ENCODE results near the gene FRMD5. TPM values are rescaled to one million over a fixed set of nuclear protein-coding genes. Genes with fewer than 3 reads are reported as not detected.

FRMD5 gene
- total RNA-seq, 1 experiment from 2014 or later: 3.9 TPM

DNA sequence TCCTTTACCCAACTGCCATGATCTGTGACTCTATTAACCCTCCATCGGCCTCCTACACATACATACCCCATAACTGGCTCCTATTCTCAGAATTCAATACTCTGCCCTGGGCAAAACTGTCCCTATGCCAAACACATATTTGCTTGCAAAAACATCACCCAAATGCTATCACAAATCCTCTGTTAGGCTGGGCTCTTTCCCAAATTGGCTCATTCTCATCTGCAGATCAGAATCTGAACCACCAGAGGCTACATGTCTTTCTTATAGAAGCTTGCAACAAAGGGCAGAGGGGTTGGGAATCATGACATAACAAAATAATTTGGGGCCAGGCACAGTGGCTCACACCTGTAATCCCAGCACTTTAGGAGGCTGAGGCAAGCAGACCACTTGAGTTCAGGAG is 48.1 kb upstream of the FRMD5 start:
- Histone ChIP-seq H3K56ac (ENCODE audit: insufficient read length, low read depth, low read length) (no peak overlapping the region), H3K27ac (ENCODE audit: insufficient read length, low read depth, low read length) (no peak overlapping the region), H3K27me3 (ENCODE audit: insufficient read depth, low read length) (no peaks in the 10 kb centered on the region), H4K5ac (ENCODE audit: insufficient read length, low read depth, low read length) (no peak overlapping the region), H3K79me2 (ENCODE audit: insufficient read depth, low read length) (no peaks in the 10 kb centered on the region), H2BK5ac (ENCODE audit: insufficient read length, low read length) (no peak overlapping the region), H3K79me1 (ENCODE audit: insufficient read depth, low read depth, low read length, poor library complexity, severe bottlenecking) (no peaks in the 10 kb centered on the region), H2BK15ac (ENCODE audit: low read depth, low read length) (no peak overlapping the region), H2BK20ac (ENCODE audit: low read depth, low read length, poor library complexity, severe bottlenecking) (no peak overlapping the region), H3K4ac (ENCODE audit: low read depth, low read length) (no peak overlapping the region), H4K20me1 (ENCODE audit: control insufficient read depth, insufficient read depth, insufficient read length) (no peaks in the 10 kb centered on the region), H3K23me2 (ENCODE audit: insufficient read length, low read depth, low read length, poor library complexity, severe bottlenecking) (no peaks in the 10 kb centered on the region), H2AK5ac (ENCODE audit: insufficient read length, low read length) (no peak overlapping the region), H3K4me1 (ENCODE audit: insufficient read depth, low read length) (no peaks in the 10 kb centered on the region), H3K9me3 (ENCODE audit: control insufficient read depth, low read depth, low read length) (no peaks in the 10 kb centered on the region), H4K8ac (replicated peaks; ENCODE audit: insufficient read length, low read depth, low read length) (no peak overlapping the region), H2AFZ (ENCODE audit: low read length) (no peak overlapping the region), H4K91ac (ENCODE audit: insufficient read length, low read depth, low read length) (no peak overlapping the region), H3K23ac (ENCODE audit: insufficient read length, low read depth, low read length) (no peak overlapping the region), H3K18ac (ENCODE audit: insufficient read length, low read depth, low read length) (no peak overlapping the region), H3K14ac (ENCODE audit: insufficient read depth, low read length) (no peak overlapping the region), H3K4me2 (ENCODE audit: insufficient read depth, insufficient read length, low read length) (no peak overlapping the region), H3K9ac (ENCODE audit: extremely low read depth, insufficient read length, low read length) (no peak overlapping the region), H2BK12ac (ENCODE audit: insufficient read length, low read depth, low read length) (no peak overlapping the region), H2BK120ac (ENCODE audit: low read depth, low read length, poor library complexity, severe bottlenecking) (no peak overlapping the region), H3T11ph (ENCODE audit: low read length) (no peak overlapping the region)
- H3K9me3 Mint-ChIP-seq: no peaks in the 10 kb centered on the region; a peak in 1 of 5 replicates
- no CpG with 5 or more reads among the region's 1 CpG for WGBS (ENCODE audit: extremely low coverage, insufficient read length, low lambda C conversion rate)
- DNase-seq: no peak
- no peaks in the 10 kb centered on the region for H3K4me1 Mint-ChIP-seq
- no peak overlapping the region for H3K27ac Mint-ChIP-seq
- no peaks in the 10 kb centered on the region for H3K27me3 Mint-ChIP-seq (ENCODE audit: low read depth)
- no peaks in the 10 kb centered on the region; a peak in 1 of 7 replicates for H3K36me3 Mint-ChIP-seq (ENCODE audit: insufficient read depth in 1 of 3, low read depth in 3 of 3)
- H3K4me3 Mint-ChIP-seq: no peak overlapping the region
- TF ChIP-seq, protein P1, sequence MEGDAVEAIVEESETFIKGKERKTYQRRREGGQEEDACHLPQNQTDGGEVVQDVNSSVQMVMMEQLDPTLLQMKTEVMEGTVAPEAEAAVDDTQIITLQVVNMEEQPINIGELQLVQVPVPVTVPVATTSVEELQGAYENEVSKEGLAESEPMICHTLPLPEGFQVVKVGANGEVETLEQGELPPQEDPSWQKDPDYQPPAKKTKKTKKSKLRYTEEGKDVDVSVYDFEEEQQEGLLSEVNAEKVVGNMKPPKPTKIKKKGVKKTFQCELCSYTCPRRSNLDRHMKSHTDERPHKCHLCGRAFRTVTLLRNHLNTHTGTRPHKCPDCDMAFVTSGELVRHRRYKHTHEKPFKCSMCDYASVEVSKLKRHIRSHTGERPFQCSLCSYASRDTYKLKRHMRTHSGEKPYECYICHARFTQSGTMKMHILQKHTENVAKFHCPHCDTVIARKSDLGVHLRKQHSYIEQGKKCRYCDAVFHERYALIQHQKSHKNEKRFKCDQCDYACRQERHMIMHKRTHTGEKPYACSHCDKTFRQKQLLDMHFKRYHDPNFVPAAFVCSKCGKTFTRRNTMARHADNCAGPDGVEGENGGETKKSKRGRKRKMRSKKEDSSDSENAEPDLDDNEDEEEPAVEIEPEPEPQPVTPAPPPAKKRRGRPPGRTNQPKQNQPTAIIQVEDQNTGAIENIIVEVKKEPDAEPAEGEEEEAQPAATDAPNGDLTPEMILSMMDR (conservative IDR thresholded peaks at IDR 0.05): no peak
